ENCODE results near the gene PTPRN2. TPM values are rescaled to one million over a fixed set of nuclear protein-coding genes. Genes with fewer than 3 reads are reported as not detected.

PTPRN2 gene
- total and polyA plus RNA-seq, 9 of the 15 experiments (the other 6 are each of a cell fraction or from before 2014, with no cell fraction given): not detected

- TF ChIP-seq RERE (CRISPR knock-in tag; IDR thresholded peaks at IDR 0.05; ENCODE audit: borderline replicate concordance) (no peak), TFE3 (CRISPR knock-in tag; IDR thresholded peaks at IDR 0.05) (no peak), ZNF780A (CRISPR knock-in tag; IDR thresholded peaks at IDR 0.05) (no peak), HMG20B (CRISPR knock-in tag; IDR thresholded peaks at IDR 0.05) (no peak), ARHGAP35 (IDR thresholded peaks at IDR 0.05; ENCODE audit: partially characterized antibody) (no peak), DPF2 (IDR thresholded peaks at IDR 0.05) (no peak), ZNF263 (CRISPR knock-in tag; IDR thresholded peaks at IDR 0.05; ENCODE audit: borderline replicate concordance) (no peak), NR3C1 (CRISPR knock-in tag; IDR thresholded peaks at IDR 0.05) (no peak)
Observed at GRCh38 chr7:158484801-158485531, 102.7 kb downstream of the PTPRN2 start (continued).
